Neuronal stem cell (in vitro differentiated cells): Measurements from ENCODE around the gene MAPKAP1.
A peak's percentile ranks its signal among the peaks of the same experiment; 100 is the strongest.

ENCODE experiments used
- DNase-seq: peaks from one replicate; pipeline ENCODE4 v3.0.0-alpha.2; 2013; ENCODE audit warnings: low spot score
- H2AFZ ChIP-seq: one replicate; pipeline ENCODE4 v1.6.1; 2013; ENCODE audit warnings: mild to moderate bottlenecking, low read length, inconsistent platforms
- H2AK5ac ChIP-seq: 2 replicates; pipeline ENCODE4 v1.6.1; 2013; ENCODE audit warnings: low read depth, mild to moderate bottlenecking, inconsistent platforms, low read length, moderate library complexity, mixed read lengths
- H2BK120ac ChIP-seq: 2 replicates; pipeline ENCODE4 v1.6.1; 2013; ENCODE audit warnings: low read depth, mild to moderate bottlenecking, inconsistent platforms, low read length, moderate library complexity, mixed read lengths
- H2BK12ac ChIP-seq: one replicate; pipeline ENCODE4 v1.6.1; 2013; ENCODE audit warnings: low read length, inconsistent platforms
- H2BK15ac ChIP-seq: 2 replicates; pipeline ENCODE4 v1.6.1; 2013; ENCODE audit warnings: mild to moderate bottlenecking, low read length, inconsistent platforms, mixed read lengths
- H2BK5ac ChIP-seq: one replicate; pipeline ENCODE4 v1.6.1; 2013; ENCODE audit warnings: inconsistent platforms, mild to moderate bottlenecking, low read length, moderate library complexity
- H3K14ac ChIP-seq: one replicate; pipeline ENCODE4 v1.6.1; 2013; ENCODE audit warnings: low read length, inconsistent platforms
- H3K18ac ChIP-seq: 2 replicates; pipeline ENCODE4 v1.6.1; 2013; ENCODE audit warnings: low read length, inconsistent platforms
- H3K23ac ChIP-seq: 2 replicates; pipeline ENCODE4 v1.6.1; 2013; ENCODE audit warnings: low read depth, mild to moderate bottlenecking, mixed read lengths, low read length, inconsistent platforms; ENCODE audit not compliant: poor library complexity
- H3K27ac ChIP-seq: replicated peaks from 3 replicates; pipeline ENCODE4 v1.5.1; 2013; ENCODE audit warnings: low read length, inconsistent platforms
- H3K27me3 ChIP-seq, 3 experiments: 2 replicates each; pipeline ENCODE4 v1.6.1; 2013; ENCODE audit warnings: low read length in 3 of 3, mild to moderate bottlenecking in 2 of 3, inconsistent platforms in 1 of 3, low read depth in 1 of 3, mixed read lengths in 1 of 3, moderate library complexity in 1 of 3; ENCODE audit not compliant: control insufficient read depth in 3 of 3, insufficient read depth in 3 of 3
- H3K36me3 ChIP-seq, 2 donors: replicated peaks in 1 of 2; 2 replicates each; pipeline ENCODE4 v1.6.1; 2013; ENCODE audit warnings: low read length in 2 of 2; ENCODE audit not compliant: control insufficient read depth in 2 of 2, insufficient read depth in 2 of 2
- H3K4ac ChIP-seq: 2 replicates; pipeline ENCODE4 v1.6.1; 2013; ENCODE audit warnings: inconsistent platforms, mild to moderate bottlenecking, low read length, moderate library complexity
- H3K4me1 ChIP-seq, 2 donors: 1 replicate in 1 of 2; 2 replicates in 1 of 2; pipeline ENCODE4 v1.6.1; 2013; ENCODE audit warnings: low read length in 2 of 2, low read depth in 1 of 2; ENCODE audit not compliant: control insufficient read depth in 2 of 2, insufficient read depth in 1 of 2
- H3K4me2 ChIP-seq: one replicate; pipeline ENCODE4 v1.6.1; 2013; ENCODE audit warnings: mild to moderate bottlenecking, low read length, inconsistent platforms; ENCODE audit not compliant: insufficient read depth, poor library complexity, severe bottlenecking
- H3K4me3 ChIP-seq, 2 donors: 2 replicates each; pipeline ENCODE4 v1.5.1; 2013; ENCODE audit warnings: low read length in 2 of 2, mild to moderate bottlenecking in 2 of 2, inconsistent platforms in 1 of 2, moderate library complexity in 1 of 2
- H3K79me1 ChIP-seq: one replicate; pipeline ENCODE4 v1.6.1; 2013; ENCODE audit warnings: low read depth, mild to moderate bottlenecking, inconsistent platforms, low read length, moderate library complexity
- H3K9ac ChIP-seq: one replicate; pipeline ENCODE4 v1.6.1; 2013; ENCODE audit warnings: mild to moderate bottlenecking, low read depth, low read length, inconsistent platforms; ENCODE audit not compliant: poor library complexity
- H3K9me3 ChIP-seq, 2 donors: replicated peaks in 1 of 2; 2 replicates each; pipeline versions ENCODE3 to v1.6.1; 2013; ENCODE audit warnings: low read length in 2 of 2, mild to moderate bottlenecking in 2 of 2, inconsistent platforms in 1 of 2, low read depth in 1 of 2, mixed read lengths in 1 of 2, moderate library complexity in 1 of 2; ENCODE audit not compliant: control insufficient read depth in 2 of 2, insufficient read depth in 1 of 2
- H4K8ac ChIP-seq: one replicate; pipeline ENCODE4 v1.6.1; 2013; ENCODE audit warnings: low read depth, mild to moderate bottlenecking, inconsistent platforms, low read length, moderate library complexity
- H4K91ac ChIP-seq: one replicate; pipeline ENCODE4 v1.6.1; 2013; ENCODE audit warnings: low read length, low read depth, mild to moderate bottlenecking, inconsistent platforms; ENCODE audit not compliant: poor library complexity
- WGBS, 2 donors: extraction: QIAGEN DNeasy Blood & Tissue Kit; methylation state at CpG; one replicate each; pipeline ENCODE4 v1.1.7; 2013; ENCODE audit warnings: missing lambda C conversion rate in 2 of 2, mixed read lengths in 1 of 2; ENCODE audit not compliant: insufficient read length in 2 of 2, insufficient replicate concordance in 1 of 2; ENCODE audit errors: extremely low coverage in 2 of 2; 5-methylcytosine and 5-hydroxymethylcytosine counted together

Gene MAPKAP1

GRCh38 chr9:125440411-125440810 is 266.6 kb downstream of the MAPKAP1 start:
- Histone ChIP-seq H3K4me2 (no peak overlapping the region), H3K9ac (no peak overlapping the region), H2BK12ac (no peak overlapping the region), H3K4me3 (no peak overlapping the region), H3K9me3 (peaks cover 0 to 1% of the 10 kb centered on the region in 2 donors), H2BK15ac (no peak overlapping the region), H3K27me3 (no peaks in the 10 kb centered on the region), H3K18ac (peak overlapping the region; percentile 29), H3K4me1 (peaks cover 6 to 17% of the 10 kb centered on the region in 2 donors), H3K14ac (no peak overlapping the region), H3K4ac (no peak overlapping the region), H2AFZ (no peak overlapping the region), H4K91ac (no peak overlapping the region), H3K23ac (no peak overlapping the region), H2BK120ac (no peak overlapping the region), H2BK5ac (no peak overlapping the region), H3K79me1 (no peaks in the 10 kb centered on the region), H3K27ac (no peak overlapping the region), H3K36me3 (peaks cover 3 to 27% of the 10 kb centered on the region in 2 donors), H2AK5ac (no peak overlapping the region), H4K8ac (no peak overlapping the region)
- whole genome bisulfite sequencing, 2 donors: no CpG with 5 or more reads among the region's 14 CpGs
- DNase-seq: no peak

GRCh38 chr9:125439434-125440272 is 267.4 kb downstream of the MAPKAP1 start:
- Histone ChIP-seq H2BK120ac (no peak overlapping the region), H3K18ac (peak overlapping the region; percentile 61), H2AFZ (no peak overlapping the region), H3K14ac (no peak overlapping the region), H3K27ac (no peak overlapping the region), H2BK12ac (peak overlapping the region; percentile 17), H3K9ac (no peak overlapping the region), H3K23ac (no peak overlapping the region), H3K4me1 (peaks cover 3 to 12% of the 10 kb centered on the region in 2 donors), H3K4me2 (no peak overlapping the region), H3K36me3 (peaks cover 3 to 27% of the 10 kb centered on the region in 2 donors), H2BK15ac (no peak overlapping the region), H2AK5ac (no peak overlapping the region), H3K4me3 (peak overlapping the region in 1 of 2 donors; percentile 37), H3K79me1 (no peaks in the 10 kb centered on the region), H2BK5ac (no peak overlapping the region), H4K91ac (no peak overlapping the region), H3K4ac (no peak overlapping the region), H4K8ac (no peak overlapping the region), H3K27me3 (no peaks in the 10 kb centered on the region), H3K9me3 (peaks cover 0 to 1% of the 10 kb centered on the region in 2 donors)
- no peak for DNase-seq
- WGBS, 2 donors: no CpG with 5 or more reads among the region's 21 CpGs

- Histone ChIP-seq H3K36me3 (peaks cover 3 to 20% of the 10 kb centered on the region in 2 donors), H3K4me2 (no peak overlapping the region), H3K18ac (peak overlapping the region; percentile 36), H2BK12ac (no peak overlapping the region), H3K9ac (no peak overlapping the region), H3K27ac (no peak overlapping the region), H2BK5ac (no peak overlapping the region), H3K23ac (peak overlapping the region; percentile 50), H2AK5ac (peak overlapping the region; percentile 36), H4K91ac (no peak overlapping the region), H3K9me3 (peaks cover 0 to 1% of the 10 kb centered on the region in 2 donors), H3K4me1 (peaks cover 3 to 8% of the 10 kb centered on the region in 2 donors), H3K4me3 (peak overlapping the region in 1 of 2 donors; percentile 37), H3K4ac (no peak overlapping the region), H3K14ac (no peak overlapping the region), H2BK120ac (no peak overlapping the region), H2AFZ (no peak overlapping the region), H3K79me1 (no peaks in the 10 kb centered on the region), H3K27me3 (no peaks in the 10 kb centered on the region), H4K8ac (no peak overlapping the region), H2BK15ac (no peak overlapping the region)
- no CpG with 5 or more reads among the region's 32 CpGs for WGBS, 2 donors
- DNase-seq: no peak
Measured at GRCh38 chr9:125438506-125439433, 268.2 kb downstream of the MAPKAP1 start.
